Measurements from ENCODE around the gene ZNF318.

Gene ZNF318

GRCh38 chr6:43286980-43287716 lies 82.3 kb downstream of the ZNF318 start:
- no peaks in the 10 kb centered on the region for H3K36me3 ChIP-seq (ENCODE audit: control insufficient read depth in 1 of 2, insufficient read depth in 2 of 2, low read length in 2 of 2)
- no peak overlapping the region for H3K9ac ChIP-seq (ENCODE audit: low read depth in 1 of 2, low read length in 2 of 2)
- H3K9me3 ChIP-seq (ENCODE audit: control insufficient read depth in 1 of 2, low read length in 2 of 2), result no peaks in the 10 kb centered on the region
- H3K4me1 ChIP-seq (ENCODE audit: control insufficient read depth in 1 of 2, insufficient read depth in 2 of 2, low read length in 2 of 2), result peaks cover 29 to 34% of the 10 kb centered on the region in 2 donors
- no peaks in the 10 kb centered on the region for H3K27me3 ChIP-seq (ENCODE audit: control insufficient read depth in 1 of 2, insufficient read depth in 2 of 2, low read length in 2 of 2)
- no peak overlapping the region for H3K4me3 ChIP-seq (ENCODE audit: low read depth in 1 of 2, low read length in 2 of 2)
- no peak overlapping the region for H3K27ac ChIP-seq (ENCODE audit: low read depth, low read length)

- H3K9ac ChIP-seq (ENCODE audit: low read depth in 1 of 2, low read length in 2 of 2), result no peak overlapping the region
Measured at GRCh38 chr6:43286456-43286979, 82.9 kb downstream of the ZNF318 start.

More at GRCh38 chr6:43286456-43286979, 82.9 kb downstream of the ZNF318 start:
- Histone ChIP-seq H3K36me3 (ENCODE audit: control insufficient read depth in 1 of 2, insufficient read depth in 2 of 2, low read length in 2 of 2) (no peaks in the 10 kb centered on the region), H3K4me1 (ENCODE audit: control insufficient read depth in 1 of 2, insufficient read depth in 2 of 2, low read length in 2 of 2) (peaks cover 27 to 30% of the 10 kb centered on the region in 2 donors), H3K4me3 (ENCODE audit: low read depth in 1 of 2, low read length in 2 of 2) (no peak overlapping the region), H3K27ac (ENCODE audit: low read depth, low read length) (no peak overlapping the region), H3K9me3 (ENCODE audit: control insufficient read depth in 1 of 2, low read length in 2 of 2) (no peaks in the 10 kb centered on the region), H3K27me3 (ENCODE audit: control insufficient read depth in 1 of 2, insufficient read depth in 2 of 2, low read length in 2 of 2) (no peaks in the 10 kb centered on the region)
